HG02588 (cell line): ENCODE results near the gene EP400.

ENCODE experiments used
- ATAC-seq: cut with Tn5 transposase; IDR thresholded peaks from one replicate; pipeline ENCODE4 v1.9.1; 2021; ENCODE audit warnings: mild to moderate bottlenecking, moderate library complexity; ENCODE audit not compliant: unreplicated experiment

EP400 gene, protein sequence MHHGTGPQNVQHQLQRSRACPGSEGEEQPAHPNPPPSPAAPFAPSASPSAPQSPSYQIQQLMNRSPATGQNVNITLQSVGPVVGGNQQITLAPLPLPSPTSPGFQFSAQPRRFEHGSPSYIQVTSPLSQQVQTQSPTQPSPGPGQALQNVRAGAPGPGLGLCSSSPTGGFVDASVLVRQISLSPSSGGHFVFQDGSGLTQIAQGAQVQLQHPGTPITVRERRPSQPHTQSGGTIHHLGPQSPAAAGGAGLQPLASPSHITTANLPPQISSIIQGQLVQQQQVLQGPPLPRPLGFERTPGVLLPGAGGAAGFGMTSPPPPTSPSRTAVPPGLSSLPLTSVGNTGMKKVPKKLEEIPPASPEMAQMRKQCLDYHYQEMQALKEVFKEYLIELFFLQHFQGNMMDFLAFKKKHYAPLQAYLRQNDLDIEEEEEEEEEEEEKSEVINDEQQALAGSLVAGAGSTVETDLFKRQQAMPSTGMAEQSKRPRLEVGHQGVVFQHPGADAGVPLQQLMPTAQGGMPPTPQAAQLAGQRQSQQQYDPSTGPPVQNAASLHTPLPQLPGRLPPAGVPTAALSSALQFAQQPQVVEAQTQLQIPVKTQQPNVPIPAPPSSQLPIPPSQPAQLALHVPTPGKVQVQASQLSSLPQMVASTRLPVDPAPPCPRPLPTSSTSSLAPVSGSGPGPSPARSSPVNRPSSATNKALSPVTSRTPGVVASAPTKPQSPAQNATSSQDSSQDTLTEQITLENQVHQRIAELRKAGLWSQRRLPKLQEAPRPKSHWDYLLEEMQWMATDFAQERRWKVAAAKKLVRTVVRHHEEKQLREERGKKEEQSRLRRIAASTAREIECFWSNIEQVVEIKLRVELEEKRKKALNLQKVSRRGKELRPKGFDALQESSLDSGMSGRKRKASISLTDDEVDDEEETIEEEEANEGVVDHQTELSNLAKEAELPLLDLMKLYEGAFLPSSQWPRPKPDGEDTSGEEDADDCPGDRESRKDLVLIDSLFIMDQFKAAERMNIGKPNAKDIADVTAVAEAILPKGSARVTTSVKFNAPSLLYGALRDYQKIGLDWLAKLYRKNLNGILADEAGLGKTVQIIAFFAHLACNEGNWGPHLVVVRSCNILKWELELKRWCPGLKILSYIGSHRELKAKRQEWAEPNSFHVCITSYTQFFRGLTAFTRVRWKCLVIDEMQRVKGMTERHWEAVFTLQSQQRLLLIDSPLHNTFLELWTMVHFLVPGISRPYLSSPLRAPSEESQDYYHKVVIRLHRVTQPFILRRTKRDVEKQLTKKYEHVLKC (N-terminal part only)

DNA sequence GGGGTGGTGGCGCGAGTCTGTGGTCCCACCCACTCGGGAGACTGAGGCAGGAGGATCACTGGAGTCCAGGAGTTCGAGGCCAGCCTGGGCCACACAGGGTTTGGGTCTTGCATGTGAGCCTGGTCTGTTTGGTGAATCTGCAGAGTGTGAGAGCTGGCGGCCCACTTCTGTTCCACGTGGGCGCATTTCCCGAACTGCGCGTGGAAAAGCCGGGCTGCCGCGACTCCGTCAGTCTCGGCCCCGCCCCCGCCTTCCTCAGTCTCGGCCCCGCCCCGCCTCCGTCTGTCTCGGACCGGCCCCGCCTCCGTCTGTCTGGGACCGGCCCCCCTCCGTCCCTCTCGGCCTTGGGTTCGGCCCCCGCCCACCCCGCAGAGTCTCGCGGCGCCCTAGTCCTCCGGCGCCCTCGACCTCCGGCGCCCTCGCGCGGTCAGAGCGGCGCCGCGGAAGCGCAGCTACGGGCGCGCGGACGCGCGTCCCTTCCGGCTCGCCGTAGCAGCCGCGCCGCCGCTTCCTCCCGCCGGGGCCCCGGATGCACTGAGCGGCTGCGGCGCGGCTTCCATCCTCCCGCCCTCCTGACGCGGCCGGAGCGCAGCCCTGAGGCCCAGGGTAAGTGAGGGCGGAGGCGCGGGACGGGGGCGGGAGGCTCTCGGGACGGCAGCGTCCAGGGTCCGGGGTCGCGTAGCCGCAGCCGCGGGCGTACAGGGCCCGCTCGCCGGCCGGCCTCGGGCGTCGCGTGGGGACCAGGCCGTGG, at the start of gene EP400:
Gene EP400, plus strand, starts transcription at position 512 of the 751 bp plus-strand sequence. CDS start 10,678 bp downstream, outside the sequence.
- ATAC-seq, result peak; percentile 87

DNA sequence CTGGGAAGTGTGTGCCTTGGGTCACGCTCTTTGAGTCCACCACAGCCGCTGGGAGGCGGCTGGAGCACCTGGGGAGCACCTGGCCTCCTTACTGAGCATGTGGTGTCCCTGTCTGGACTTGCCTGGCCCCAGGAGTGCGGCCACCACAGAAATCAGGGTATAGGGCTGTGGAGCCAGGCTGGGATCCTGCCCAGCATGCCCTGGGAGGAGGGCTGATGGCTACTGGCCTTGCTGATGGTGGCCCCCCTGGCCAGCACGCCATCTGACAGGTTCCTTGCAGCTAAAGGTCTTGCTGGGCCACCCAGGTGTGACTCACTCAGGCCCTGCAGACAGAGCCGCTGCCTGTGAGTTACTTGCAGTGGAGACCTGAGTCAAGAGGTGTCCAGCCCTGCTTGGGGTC, 49.3 kb upstream of the EP400 start:
- ATAC-seq, result no peak

DNA sequence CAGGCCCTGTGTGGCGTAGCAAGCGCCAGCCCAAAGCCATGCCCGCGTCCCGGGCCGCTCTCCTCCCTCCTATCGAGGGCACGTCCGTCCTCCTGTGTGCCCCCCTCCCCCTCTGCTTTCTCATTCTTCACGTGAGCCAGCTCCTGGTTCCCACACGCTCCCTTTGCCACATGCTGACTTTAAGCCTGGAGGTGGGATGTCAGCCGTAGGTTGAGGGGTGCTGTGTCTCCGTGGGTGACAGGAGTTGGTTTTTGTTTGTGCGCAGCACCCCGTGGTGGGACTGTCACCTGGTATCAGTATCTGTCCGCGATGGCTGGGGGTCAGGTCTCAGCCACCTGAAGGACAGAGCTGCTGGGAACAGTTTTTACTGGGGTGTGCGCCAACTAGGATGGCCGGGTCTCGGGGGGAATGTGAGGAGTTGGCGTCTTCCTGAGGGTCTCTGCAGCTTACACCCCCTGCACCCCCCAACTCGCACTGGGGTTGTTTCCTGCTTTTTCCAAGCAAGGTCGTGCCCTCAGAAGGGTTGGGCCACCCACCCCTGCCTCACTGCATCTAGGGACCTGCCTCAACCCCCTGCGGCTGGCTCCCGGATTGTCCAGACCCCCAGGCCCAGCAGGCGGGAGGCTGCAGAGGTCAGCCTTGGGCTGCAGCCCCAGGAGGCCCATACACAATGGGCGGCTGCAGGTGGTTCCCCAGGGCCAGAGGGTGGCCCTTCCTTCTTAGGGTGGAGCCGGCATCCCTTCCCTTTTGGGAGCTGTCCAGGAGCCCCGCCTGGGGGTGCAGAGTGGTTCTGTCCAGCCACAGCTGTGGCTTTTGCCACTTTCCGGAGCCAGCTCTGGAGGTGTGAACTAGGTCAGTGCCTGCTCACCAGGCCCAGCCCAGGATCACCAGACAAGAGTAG, 48.1 kb upstream of the EP400 start:
- no peak for ATAC-seq

DNA sequence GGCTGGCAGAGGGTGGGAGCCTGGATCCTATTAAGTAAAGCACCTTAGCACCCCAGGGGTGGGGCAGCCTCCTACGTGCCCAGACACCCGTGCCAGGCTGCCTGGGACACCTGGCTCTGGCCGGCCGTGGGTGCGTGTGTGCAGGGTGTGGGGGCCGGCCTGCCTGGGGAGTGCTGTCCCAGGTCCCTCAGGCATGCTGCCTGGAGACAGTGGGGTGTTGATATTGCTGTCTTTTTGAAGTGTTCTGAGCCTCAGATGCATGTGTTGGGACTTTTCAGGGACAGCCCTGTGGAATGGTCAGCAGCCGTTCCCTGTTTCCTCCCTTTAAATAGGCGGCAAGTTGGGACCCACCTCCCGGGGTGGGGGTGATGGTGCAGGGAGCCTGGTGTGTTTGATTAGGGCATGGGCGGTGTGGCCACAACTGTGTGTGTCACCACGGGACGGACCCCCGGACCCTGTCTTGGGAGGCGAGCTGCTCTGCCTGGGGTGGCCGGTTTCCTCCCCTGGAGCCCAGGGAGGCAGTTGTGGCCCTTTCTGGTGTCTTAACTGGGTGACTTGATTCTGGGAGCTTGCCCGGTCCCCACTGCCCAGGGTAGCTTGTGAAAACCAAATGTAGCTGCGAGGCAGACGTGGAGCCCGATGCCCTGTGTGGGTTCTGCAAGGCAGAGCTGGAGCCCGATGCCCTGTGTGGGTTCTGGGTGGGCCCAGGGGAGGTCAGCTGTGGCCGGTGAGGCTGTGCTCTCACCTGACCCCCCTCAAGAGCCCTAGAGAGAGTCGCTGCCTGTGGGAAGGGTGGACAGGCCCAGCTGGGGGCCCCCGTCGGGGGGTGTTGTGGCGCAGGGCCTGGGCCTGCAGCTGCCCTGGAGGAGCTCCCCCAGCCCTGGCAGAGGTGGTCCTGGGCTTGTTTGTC, 47.2 kb upstream of the EP400 start:
- no peak for ATAC-seq

DNA sequence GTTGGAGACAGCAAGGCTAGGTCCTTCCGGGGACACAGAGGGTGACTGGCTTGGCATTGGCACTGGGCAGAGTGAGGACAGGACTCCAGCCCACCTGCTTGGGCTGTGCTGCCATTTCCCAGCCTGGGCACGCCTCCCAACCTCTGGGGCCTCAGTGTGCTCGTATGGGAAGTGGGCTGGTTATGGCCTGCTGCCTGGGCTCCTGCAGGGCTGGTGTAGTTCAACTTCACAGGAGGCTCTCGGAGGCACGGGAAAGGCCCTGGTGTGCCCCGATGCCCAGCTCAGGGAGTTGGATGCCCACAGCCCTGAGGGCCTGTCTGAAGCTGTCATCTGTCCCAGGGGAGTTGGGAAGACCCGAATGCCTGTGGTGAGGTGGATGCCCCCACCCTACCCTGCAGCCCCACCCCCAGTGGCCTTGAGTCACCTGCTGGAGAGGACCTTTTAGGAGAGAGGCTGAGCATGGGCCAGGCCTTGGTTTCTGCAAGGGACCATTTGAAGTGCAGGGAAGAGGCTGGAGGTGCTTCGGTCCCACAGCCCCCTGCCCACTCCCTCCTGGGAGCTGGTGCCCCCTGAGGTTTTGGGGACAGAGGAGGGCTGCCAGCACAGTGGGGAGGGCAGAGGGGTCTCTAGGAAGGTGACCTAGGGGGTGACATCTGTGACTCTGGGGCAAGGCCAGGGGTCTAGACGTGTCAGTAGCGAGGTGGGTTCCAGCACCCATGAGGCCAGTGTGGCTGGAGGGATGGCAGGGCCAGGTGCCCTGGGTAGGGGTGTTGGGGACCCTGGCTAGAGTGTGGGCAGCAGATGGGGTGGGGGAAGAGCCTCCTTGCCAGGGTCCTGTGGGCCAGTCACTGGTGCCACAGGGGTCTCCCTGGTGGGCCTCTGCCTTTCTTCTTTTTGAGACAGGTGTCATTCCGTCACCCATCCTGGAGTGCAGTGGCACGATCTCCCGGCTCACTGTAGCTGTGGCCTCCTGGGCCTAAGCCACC, 46.2 kb upstream of the EP400 start:
- ATAC-seq, result no peak

DNA sequence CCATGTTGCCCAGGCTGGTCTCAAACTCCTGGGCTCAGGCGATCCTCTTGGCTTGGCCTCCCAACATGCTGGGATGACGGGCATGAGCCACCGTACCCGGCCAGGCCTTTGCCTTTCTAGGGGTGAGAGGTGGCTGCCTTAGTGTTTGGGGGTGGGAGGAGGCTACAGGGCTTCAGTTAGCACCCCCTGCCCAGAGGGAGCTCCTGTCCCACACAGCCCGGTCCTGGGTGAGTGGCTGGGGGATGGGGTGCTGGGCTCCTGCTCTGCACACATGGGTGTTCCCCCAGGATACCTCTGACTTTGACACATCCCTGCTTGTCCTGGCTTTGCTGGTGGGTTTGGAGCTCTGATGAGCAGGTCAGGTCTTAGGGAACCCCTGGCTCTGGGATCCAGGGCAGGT, 45.4 kb upstream of the EP400 start:
- ATAC-seq, result no peak

DNA sequence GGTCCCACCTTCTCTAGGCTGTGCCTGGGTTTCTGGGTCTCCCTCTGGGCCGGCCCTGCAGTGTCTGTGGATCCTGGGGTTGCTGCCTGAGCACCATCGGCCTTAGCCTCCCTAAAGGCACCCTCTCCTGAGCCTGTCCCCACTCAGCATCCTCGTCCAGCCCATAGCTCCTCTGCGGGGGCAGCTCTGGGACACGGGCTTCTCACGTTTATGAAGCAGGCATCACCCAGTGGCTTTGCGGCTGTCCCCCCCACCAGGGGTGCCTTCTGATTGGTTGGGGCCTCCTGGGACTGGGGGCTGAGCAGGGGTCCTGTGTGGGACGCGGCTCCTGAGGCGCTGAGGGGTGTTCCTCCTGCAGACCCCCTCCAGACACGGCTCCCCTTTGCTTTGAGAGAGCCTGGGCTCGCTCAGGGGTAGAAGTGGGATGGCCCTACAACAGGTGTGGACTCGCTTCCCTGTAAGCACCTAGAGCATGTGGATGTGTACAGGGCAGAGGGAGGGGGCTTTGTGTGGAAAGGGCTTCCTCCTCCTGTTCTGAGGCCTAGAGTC, 44.6 kb upstream of the EP400 start:
- ATAC-seq, result no peak

DNA sequence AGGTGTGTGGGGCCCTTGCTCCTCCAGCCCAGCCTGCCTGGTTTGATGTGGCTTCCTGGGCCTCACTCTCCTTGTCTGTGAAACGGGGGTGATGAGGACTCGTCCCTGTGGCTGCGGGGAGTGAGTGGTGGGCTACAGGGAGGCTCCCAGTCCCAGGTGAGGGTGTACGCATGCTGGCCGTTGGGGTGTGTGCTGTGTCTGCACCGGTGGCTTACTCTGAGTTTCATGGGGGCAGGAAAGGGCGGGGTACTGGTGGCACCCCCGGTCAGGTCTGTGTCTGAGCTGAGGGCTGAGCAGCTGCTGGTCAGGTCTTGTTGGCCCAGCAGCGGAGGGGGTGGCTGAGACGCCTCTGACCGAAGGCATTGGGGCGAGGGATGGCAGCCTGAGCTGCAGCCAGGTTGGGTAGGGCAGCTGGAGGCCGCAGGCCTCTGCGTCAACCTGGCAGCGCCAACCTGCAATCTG, 44.1 kb upstream of the EP400 start:
- no peak for ATAC-seq

DNA sequence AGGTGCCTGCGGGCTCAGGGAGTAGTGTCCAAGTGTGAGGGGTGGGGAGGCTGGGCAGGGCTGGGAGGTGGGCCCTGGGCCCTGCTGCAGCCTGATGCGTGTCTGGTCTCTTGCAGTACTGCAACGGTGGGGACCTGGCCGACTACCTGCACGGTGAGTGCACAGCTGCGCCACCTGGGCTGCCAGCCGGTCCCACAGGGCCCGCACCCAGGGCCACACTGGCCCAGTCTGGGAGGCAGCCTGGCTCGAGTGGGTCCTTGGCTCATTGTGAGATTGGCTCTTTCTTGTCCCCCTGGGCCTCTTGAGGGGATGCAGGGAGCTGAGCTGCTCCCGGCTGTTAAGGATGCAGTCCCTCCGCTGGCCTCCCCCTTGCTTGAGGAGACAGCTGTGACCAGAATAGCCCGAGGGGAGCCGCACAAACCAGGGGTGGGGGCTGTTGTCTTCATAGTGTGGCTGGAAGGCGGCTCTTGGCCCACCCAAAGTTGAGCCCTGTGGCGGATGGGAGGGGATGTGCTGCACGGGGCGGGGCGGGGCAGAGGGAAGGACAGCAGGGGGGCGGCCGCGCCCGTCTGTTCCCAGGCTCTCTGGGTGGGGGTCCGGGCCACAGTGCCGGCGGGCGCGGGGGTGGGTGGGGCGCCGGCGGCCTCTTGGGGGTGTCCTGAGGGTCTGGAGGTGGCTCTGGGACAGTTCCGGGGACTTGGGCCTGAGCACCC, 42.2 kb upstream of the EP400 start:
- no peak for ATAC-seq

DNA sequence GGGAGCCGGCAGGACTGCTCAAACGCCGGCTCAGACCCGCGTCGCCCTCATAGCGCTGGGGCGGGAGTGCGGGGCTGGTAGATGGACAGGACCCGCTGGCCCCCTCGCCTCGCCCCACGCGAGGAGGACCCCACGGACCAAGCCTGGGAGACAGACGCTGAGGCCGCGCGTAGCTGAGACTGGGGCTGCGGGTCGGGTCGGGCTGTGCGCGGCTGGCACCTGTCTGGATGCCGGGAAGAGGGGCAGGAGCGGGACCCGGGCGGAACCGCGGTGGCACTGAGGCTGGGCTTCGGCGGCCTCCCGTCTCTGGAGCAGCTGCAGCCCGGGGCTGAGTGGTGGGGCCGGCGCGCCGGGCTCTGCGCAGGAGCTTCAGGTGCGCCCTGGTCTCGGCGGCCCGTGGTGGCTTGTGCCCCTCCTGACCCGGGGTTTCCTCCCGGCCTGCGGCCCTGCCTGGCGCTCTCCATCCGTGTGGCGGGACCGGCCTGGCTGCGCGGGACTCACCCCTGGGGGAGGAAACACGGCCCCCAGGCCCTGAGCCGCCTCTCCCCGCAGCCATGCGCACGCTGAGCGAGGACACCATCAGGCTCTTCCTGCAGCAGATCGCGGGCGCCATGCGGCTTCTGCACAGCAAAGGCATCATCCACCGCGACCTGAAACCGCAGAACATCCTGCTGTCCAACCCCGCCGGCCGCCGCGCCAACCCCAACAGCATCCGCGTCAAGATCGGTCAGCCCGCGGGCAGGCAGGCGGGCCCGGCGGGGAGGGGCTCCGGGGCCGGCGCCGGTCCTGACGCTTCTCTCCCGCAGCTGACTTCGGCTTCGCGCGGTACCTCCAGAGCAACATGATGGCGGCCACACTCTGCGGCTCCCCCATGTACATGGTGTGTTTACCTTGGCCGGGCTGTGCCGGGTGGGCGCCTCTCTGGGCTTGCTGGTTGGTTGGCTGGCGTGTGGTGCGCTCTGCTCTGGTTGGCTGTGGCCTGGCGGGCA, 41.4 kb upstream of the EP400 start:
- no peak for ATAC-seq

DNA sequence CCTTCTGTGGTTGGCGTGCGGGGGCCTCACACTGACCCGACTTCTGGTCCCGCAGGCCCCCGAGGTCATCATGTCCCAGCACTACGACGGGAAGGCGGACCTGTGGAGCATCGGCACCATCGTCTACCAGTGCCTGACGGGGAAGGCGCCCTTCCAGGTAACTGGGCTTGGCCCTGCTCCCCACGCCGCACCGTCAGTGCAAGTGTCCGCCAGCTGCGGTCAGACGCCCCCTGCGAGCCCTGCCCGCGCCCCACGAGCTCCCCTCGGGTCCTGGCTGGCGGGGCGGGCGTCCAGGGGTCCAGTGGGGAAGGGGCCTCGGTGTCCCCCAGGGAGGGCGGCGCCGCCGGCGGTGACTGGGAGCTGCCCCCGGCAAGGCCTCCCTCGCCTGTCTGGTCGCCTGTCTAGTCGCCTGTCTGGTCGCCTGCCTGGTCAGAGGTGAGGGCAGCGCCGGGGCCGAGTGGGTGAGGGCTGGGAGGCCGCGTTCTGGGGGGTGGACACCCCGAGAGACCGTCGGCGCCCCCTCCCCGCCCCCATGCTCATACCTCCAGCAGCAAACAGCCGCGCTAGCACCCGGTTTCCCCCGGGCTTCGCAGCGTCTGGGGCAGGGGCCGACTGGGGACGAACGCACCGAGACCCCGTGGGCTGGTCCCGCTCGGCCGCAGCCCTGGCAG, 40.5 kb upstream of the EP400 start:
- ATAC-seq, result no peak

DNA sequence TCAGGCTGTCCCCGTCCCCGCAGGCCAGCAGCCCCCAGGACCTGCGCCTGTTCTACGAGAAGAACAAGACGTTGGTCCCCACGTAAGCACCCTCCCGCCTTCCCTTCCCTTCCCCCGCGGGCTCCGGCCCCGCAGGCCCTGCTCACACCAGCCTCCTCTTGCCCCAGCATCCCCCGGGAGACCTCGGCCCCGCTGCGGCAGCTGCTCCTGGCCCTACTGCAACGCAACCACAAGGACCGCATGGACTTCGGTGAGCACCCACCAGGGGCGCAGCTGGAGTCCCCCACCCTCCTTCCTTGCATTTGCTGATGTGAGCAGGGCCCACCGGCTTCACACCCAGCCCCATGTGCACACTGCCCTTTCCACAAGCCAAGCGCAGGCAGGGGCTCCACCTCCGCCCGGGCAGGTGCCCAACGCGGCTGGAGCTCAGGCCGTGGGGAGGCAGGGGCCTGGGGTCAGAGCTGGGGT, 40.0 kb upstream of the EP400 start:
- no peak for ATAC-seq

DNA sequence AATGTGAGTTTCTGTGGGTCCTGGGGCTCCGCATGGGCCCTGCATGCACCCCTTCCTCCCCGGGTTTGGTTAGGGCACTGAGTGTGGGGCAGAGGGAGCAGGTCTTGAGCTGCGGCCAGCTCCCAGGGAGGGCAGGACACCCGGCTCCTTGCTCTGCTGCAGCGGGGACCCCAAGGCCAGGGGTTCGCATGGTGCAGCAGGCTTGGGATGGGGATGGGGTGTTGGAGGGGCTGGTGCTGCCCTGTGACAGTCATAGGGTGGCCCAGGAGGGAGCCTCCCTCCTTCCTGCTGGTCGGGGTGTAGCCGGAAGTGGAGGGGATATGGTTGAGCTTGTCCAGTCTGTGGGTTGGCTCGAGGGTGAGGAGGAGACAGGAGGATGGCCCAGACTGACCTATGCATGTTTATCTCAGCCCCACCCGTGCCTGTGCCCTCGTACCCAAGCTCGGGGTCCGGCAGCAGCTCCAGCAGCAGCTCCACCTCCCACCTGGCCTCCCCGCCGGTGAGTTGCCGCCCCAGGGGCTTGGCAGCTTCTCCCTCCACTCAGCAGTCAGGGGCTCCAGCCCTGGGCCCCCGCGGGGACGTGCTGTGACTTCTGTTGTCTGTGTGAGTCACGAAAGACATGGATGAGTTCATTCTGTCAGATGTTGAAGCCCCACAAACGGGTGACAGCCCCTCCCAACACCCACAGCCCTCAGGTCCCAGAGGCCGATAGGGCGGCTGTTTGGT, 39.3 kb upstream of the EP400 start:
- no peak for ATAC-seq
